ENCODE data around the gene PRDM1. TPM values are rescaled to one million over a fixed set of nuclear protein-coding genes. Genes with fewer than 3 reads are reported as not detected.

The PRDM1 gene
- total RNA-seq, 4 donors from 2014 or later, result 5.3 to 13.4 (median 10.6) TPM

- no peak for TF ChIP-seq CTCF (IDR thresholded peaks at IDR 0.05; ENCODE audit: low read depth)
These were observed 56.8 kb downstream of the PRDM1 start for GRCh38 chr6:106142876-106143431.

GRCh38 chr6:106143665-106144064 lies 57.5 kb downstream of the PRDM1 start:
- TF ChIP-seq CTCF (IDR thresholded peaks at IDR 0.05; ENCODE audit: low read depth), result no peak

- TF ChIP-seq CTCF (IDR thresholded peaks at IDR 0.05; ENCODE audit: low read depth), result no peak
These were observed 59.0 kb downstream of the PRDM1 start for GRCh38 chr6:106145144-106145543.

GRCh38 chr6:106145741-106146227 lies 59.6 kb downstream of the PRDM1 start:
- TF ChIP-seq CTCF (IDR thresholded peaks at IDR 0.05; ENCODE audit: low read depth), result no peak

- no peak for TF ChIP-seq CTCF (IDR thresholded peaks at IDR 0.05; ENCODE audit: low read depth)
These were observed 60.8 kb downstream of the PRDM1 start for GRCh38 chr6:106146852-106147351.

- no peak for TF ChIP-seq CTCF (IDR thresholded peaks at IDR 0.05; ENCODE audit: low read depth)
These were observed 61.3 kb downstream of the PRDM1 start for GRCh38 chr6:106147476-106147875.

- no peak for TF ChIP-seq CTCF (IDR thresholded peaks at IDR 0.05; ENCODE audit: low read depth)
These were observed 63.4 kb downstream of the PRDM1 start for GRCh38 chr6:106149472-106150069.

Measured in subcutaneous adipose tissue (tissue), 4 donors.